Glomerular endothelial cell (primary cell): ENCODE results near the gene MYO5A. TPM values are rescaled to one million over a fixed set of nuclear protein-coding genes. Genes with fewer than 3 reads are reported as not detected.
"Not testable (repeated sequence)": the region's sequence is repeated elsewhere in the genome, so short reads cannot be mapped to it uniquely, and the experiment has no call there.

Experiments used
- DNase-seq: peaks from one replicate; pipeline ENCODE4 v3.0.0-alpha.2; 2011; ENCODE audit warnings: low read depth, low spot score; ENCODE audit errors: extremely low read depth
- total RNA-seq: library from RNA; depleted of rRNA; stranded (reverse); fragments of >200 nt; gene quantifications from 2 replicates; pipeline ENCODE4 v1.2.3, GENCODE V29; 2015

Gene MYO5A
- total RNA-seq: 50.9 and 70.9 TPM in 2 replicates

DNA sequence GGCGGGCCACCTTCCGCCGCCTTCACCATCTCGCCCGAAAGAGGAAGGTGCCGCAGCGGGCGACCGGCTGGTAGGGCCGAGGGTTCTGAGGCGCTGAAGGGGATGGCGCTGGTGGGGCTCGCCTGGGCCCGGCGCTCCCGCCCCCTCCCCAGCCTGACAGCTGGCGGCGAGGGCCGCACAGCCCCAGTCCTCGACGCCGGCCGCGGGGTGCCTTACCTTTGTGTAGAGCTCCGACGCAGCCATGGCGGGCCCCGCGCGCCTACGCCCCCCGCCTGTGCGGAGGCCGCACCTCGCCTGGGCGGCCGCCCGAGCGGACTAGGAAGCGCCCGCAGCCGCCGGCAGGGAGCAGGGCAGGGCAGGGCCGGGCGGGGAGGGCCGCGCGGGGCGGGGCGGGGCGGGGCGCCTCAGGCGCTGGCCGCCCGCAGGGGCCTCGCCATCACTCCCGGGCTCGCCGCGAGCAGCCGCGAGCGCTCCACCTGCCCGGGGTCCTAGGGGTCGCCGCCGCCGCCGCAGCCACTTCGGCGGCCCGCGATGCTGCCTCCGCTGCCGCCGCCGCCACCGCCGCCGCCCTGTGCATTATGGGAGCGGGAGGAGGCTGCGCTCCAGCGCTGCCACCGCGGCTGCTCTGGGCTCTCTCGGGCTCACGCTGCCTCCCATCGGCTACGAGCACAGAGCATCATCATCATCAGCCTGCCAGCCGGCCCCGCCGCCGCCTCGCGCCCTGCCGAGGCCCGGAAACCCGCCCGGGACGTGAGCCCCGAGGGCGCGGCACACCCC is at the start of gene MYO5A:
MYO5A (minus strand) TSS at position 317 of the 777 bp plus-strand sequence; CDS start at position 243, 74 bp downstream.
- DNase-seq: no peak

DNA sequence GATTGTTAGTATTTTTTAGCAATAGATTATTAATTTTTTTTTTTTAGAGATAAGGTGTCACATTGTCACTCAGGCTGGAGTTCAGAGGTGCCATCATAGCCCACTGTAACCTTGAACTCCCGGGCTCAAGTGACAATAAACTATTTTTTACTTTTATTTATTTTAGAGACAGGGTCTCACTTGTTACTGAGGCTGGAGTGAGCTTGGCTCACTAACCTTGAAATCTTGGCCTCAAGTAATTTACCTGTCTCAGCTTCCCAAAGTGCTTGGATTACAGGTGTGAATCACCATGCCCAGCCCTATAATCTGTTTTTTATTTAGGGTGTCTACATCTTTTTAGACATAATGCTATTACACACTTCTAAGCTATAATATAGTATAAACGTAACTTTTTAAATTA is 48.0 kb upstream of the MYO5A start:
- no peak for DNase-seq

DNA sequence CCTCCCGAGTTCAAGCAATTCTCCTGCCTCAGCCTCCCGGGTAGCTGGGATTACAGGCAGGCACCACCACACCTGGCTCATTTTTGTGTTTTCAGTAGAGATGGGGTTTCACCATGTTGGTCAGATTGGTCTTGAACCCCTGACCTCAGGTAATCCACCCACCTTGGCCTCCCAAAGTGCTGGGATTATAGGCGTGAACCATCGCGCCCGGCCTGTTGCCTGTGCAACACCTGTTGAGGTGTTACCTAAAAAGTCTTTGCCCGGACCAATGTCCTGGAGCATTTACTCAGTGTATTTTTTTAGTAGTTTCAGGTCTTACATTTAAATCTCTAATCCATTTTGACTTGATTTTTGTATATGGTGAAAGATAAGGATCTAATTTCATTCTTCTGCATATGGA is 46.9 kb upstream of the MYO5A start:
- not testable (repeated sequence) for DNase-seq

DNA sequence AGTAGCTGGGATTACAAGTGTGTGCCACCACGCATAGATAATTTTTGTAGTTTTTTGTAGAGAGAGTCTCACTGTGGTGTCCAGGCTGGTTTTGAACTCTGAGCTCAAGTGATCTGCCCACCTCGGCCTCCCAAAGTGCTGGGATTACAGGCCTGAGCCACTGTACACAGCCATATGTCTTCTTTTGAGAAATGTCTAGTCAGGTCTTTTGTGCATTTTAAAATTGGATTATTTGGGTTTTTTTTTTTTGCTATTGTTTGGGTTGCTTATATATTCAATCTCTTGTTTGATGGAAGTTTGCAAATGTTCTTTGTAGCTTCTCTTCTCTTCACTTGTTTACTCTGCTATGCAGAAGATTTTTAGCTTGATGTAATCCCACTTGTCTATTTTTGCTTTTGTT is 46.4 kb upstream of the MYO5A start:
- DNase-seq: no peak

DNA sequence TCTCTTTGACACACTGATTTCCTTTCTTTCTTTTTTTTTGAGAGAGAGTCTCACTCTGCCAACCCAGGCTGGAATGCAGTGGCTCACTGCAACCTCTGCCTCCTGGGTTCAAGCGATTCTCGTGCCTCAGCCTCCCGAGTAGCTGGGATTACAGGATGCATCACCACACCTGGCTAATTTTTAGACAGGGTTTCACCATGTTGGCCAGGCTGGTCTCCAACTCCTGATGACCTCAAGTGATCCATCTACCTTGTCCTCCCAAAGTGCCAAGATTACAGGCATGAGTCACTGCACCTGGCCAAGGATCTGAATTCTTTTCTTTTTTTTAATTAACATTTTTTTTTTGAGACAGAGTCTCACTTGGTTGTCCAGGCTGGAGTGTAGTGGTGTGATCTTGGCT is 45.9 kb upstream of the MYO5A start:
- not testable (repeated sequence) for DNase-seq

DNA sequence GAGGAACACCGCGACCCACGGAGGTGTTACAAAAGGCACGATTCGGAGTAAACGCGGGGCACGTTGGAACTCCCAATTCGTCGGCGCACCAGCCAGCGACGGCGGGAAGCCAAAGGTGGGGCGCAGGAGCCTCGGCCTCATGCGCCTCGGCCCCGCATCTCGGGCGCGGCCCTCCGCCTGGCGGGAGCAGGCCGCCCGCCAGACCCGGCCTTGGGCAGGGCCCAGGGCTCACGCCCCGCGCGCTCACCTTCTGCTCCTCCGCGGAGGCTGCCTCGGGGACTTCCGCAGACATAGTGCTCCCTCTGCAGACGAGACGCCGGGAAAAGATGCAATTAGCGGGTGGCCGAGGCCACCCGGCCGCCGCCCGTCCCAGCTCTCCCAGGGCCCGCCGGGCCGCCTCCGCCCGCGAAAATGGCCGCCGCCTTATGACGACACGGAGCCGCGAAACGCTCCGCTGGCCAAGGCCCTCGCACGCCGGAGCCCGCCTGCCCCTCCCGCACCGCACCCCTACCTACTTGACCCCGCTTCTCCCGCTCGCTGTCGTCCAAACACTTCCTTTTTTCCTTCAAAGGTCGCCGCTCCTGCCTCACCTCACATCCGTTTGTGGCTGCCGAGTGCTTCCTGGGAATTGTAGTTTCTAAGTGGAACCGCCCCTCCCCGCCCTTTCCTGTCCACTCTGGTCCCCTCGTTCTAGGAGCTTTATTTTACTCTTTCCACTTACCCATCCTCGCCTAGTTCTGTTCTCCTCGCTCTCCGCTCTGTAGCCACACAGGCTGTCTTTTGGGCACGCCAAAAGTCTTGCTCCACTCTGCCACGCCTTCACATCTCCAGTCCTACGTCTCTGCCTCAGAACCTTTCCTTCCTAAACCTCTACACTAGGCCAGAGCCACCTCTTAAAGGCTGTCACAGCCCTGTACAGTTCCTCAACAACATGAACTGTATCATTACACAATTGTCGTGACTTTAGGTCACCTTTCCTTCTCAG is 40.2 kb upstream of the MYO5A start, which contains the start of gene ARPP19:
ARPP19 (minus strand) TSS at position 430 of the 985 bp plus-strand sequence; CDS start at position 292, 138 bp downstream.
- DNase-seq: peak; percentile 37

DNA sequence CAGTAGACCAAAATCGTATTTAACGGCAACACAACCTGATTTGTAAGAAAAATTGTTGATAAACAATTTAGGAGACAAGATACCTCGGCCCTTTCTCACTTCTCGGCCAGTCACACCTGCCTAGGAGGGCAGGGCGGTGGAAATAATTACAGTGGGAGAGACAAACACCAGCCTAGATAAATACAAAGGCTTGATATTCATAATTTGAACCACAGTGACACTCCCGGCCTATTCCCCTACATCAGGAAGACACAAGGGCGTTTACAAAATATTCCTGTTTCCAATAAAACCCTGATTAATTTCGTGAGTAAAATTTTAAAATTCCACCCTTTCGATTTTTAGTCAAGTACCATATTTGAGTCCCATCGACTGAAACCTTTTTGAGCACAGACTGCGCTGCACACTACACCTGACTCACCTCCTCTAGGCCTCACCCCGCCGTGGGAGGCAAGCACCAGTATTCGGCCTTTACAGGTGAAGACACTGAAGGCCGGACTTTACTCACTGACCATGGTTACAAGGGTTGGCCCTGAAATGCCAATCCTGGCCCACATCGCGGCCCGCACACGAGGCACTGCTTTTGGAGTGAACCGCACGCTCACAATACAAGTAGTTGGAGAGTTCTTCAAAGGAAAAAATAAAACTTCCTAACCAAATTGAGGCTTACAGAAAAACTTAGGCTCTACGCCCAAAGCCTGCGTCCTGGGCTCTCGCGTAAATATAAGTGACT is 39.4 kb upstream of the MYO5A start:
- no peak for DNase-seq

DNA sequence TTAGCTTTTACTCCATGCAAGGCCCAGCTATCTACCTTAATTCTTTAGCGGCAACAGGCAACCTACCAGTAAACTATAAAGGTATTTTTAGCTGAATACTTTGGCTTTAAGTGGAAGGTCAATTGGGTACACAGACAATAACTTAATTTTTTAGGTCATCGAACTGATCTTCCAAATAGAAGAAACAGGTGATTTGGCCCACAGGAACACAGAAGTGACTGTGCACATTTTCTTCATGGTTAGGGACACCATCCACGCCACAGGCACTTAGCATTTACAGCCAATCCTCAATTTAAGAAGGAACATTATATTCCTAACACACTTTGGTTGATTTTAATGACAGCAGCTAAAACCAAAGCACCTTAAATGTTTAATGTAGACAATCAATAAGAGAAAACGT is 38.2 kb upstream of the MYO5A start:
- no peak for DNase-seq

DNA sequence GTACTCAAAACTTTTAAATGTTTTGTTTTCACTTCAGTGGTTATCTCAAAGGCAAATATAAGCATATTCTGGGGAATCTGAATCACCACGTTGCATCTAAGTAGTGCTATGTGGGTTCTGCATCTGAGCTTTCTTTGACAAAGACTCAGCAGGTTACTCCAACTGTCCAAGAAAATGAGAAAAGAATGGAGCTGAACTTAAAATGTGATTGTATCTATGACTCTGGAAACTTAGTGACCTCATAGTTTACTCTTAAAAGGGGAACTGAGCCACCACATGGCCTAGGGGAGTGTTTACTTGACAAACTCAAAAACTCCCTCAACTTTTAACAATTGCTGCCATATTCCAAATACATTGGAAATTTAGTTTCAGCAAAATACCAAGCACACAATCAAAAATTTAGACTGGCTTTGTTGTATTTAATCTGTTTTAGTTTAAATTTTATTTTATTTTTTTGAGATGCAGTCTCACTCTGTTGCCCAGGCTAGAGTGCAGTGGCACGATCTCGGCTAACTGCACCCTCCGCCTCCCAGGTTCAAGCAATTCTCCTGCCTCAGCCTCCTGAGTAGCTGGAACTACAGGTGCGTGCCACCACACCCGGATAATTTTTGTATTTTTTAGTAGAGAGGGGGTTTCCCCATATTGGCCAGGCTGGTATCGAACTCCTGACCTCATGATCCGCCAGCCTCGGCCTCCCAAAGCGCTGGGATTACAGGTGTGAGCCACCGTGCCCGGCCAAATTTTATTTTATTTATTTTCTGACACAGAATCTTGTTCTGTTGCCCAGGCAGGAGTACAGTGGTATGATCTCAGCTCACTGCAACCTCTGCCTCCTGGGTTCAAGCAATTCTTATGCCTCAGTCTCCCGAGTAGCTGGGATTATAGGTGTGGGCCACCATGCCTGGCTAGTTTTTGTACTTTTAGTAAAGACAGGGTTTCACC is 37.0 kb upstream of the MYO5A start:
- not testable (repeated sequence) for DNase-seq

DNA sequence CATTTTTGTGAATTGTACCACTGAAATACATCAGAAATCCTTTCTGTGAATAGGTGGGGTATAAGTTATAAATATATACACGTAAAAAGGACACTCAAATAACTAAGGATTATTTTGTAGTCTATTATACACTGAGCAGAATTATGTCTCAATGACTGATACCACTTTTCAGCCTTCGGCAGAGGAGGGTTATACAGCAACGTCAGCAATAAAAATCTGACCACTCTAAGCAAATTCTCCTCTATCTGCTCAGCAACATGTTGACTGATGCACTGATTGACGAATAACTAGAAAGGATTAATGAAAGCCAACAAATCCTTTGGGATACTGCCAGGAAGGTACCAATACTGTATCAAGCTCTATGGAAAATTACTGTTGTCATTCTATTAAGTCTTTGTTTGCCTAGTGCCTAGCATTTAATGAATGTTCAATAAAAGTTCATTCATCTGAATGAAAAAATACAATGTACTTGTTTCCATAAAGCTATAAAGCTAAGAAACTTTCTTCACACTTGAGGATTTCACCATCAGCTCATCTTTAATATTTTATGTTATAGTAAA is 34.9 kb upstream of the MYO5A start:
- no peak for DNase-seq

DNA sequence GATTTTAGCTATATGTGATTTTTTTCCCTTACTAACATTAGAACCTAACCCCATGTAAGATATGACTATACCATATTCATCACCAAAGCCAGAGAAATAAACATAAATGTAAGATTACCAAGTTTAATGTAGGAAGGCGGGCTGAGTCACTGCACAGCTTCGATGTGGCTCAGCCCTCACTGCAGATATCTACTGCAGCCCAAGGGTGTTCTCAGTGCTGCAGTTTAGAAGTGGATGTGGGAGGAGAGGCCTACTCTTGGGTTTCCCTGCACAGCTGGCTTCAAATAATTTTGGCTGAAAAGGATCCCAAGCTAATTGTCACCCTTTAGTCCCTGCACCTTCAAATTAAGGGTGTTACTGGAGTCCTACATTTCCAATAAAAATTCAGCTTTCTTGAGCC is 30.9 kb upstream of the MYO5A start:
- no peak for DNase-seq

DNA sequence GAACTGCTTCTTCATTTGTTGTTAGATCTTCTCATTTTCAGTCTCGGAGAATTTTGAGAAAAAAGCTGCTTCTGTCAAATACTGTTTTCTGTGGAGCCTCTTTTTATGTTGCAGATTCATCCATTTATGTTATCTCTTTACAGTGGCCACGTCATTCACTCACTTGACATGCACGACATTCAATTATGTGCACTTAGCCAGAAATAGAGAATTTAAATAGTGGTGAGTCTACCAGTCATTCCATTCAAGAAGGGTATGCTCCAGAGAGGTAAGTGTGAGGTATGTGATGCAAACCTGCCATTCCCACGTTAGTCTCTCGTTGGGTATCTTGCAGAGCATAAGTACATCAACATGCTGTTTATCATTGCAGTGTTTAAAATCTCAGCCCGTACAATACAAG is 30.3 kb upstream of the MYO5A start:
- DNase-seq: no peak

DNA sequence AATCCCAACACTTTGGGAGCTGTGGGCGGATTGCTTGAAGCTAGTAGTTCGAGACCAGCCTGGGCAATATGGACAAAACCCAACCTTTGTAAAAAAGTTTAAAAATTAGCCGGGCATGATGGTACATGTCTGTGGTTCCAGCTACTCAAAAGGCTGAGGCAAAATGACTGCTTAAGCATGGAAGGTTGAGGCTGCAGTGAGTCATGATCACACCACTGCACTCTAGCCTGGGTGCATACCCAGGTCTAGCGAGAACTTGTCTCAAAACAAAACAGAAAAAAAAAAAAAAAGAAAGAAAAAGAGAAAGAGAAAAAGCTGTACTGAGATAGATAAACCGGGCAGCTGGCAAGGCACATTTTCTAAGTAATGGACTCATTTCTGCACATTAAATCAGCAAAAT is 29.5 kb upstream of the MYO5A start:
- no peak for DNase-seq

DNA sequence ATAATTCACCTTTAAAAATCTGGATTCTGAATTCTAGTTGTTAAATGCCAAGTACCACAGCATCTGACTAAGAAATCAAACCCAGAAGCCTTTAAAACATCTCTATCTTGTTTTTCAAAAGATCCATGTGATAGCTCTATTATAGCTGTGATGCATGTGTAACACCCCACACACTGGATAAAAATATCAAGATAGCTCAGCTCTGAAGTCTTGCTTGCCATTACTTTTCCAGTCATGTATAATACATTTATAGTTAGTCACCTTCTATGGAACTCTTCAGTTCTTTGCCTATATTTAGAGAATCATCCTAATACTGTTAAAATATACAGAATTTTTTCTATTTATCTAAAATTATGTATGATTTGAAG is 28.6 kb upstream of the MYO5A start:
- DNase-seq: no peak

DNA sequence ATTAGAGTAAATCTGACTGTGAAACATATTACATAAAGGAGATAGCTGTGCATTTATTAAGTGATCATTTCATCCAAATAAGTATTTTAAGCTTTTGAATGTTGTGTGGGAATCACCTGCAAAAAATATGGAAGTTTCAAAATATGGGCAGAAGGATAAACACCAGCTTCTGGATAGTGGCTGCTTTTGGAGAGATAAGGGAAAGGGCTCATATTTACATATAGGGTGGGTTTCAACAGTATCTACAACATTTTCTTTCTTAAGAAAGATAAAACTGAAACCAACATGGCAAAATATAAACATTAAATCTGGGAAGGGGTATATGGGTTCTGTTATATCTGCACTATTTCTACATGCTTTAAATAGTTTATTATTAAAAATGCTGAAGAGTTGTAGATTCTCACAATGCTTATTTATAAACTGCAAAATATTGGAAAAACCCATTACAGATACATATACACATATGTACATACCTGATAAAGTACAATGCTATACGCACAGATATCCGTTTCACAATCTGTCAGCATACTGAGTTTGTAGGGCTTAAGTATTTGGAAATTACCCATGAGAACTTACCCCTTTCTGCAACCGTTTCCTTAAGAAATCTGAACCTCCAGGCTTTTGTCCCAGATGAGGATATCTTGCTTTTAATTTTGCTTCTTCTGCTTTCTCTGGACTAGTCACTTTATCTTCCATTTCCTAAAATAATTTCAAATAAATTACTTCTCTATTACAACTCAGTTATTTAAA is 28.0 kb upstream of the MYO5A start:
- DNase-seq: no peak

DNA sequence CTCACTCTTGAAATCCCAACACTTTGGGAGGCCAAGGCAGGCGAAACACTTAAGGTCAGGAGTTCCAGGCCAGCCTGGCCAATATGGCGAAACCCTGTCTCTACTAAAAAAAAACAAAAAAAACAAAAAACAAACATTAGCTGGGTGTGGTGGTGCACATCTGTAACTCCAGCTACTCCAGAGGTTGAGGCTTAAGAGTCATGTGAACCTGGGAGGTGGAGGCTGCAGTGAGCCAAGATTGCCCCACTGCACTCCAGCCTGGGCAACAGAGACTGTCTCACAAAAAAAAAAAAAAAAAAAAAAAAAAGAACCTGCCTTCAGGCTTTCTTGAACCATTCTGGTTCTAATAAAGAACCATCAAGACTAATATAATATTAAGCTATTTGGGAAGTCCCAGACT is 23.6 kb upstream of the MYO5A start:
- DNase-seq: no peak

DNA sequence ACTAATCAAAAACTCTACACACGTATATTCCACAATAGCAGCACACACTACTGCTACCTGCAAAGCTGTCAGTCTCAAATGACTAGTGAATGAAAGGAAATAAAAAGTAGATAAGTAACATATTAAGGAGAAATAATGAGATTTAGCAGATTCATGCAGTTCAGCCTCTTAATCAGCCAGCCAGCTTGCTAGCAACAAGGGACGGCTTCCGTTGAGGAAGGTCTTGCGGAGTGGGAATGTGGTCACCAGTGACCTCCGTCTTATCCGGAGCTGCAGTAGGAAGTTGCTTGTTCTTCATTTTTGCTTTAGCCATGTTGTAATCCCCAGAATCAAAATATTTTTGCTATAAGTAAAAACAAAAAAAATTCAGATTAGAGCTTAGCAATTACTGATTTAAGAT is 23.1 kb upstream of the MYO5A start:
- DNase-seq: no peak

DNA sequence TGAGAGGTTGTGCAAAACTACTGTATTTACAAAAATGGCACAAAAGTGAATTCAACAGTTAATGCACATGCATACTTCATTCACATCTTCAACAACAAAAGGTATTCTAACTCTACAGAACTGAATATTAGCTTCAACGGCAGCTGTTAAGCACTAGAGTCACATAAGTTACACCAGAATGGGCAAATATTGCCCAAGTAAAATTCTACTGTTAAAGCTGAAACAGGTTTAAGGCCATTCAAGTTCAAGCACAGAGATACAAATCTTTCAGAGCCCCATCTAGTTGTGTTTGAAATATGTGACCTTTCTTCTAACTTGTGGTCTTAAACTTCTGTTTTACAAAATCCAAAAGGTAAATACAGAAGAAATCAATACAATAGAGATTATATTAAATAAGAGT is 22.5 kb upstream of the MYO5A start:
- DNase-seq: not testable (repeated sequence)
